NCI-H128 (cell line): ENCODE measurements around the gene OVCA2.

Experiments
- DNase-seq: peaks from one replicate; lab custom pipeline; 2025; ENCODE audit not compliant: unreplicated experiment; lab: John Stamatoyannopoulos, UW

Gene OVCA2

GRCh38 chr17:2030779-2031163 lies 11.1 kb upstream of the OVCA2 start:
- DNase-seq, result no peak

GRCh38 chr17:2033153-2033552 lies 8.7 kb upstream of the OVCA2 start:
- DNase-seq, result no peak

- DNase-seq, result no peak
Measured at GRCh38 chr17:2034157-2034556, 7.7 kb upstream of the OVCA2 start.

GRCh38 chr17:2034806-2035540 lies 6.8 kb upstream of the OVCA2 start:
- no peak for DNase-seq

GRCh38 chr17:2035541-2036488 lies 6.0 kb upstream of the OVCA2 start:
- no peak for DNase-seq

- no peak for DNase-seq
Measured at GRCh38 chr17:2037155-2037554, 4.7 kb upstream of the OVCA2 start.

- DNase-seq, result no peak
Measured at GRCh38 chr17:2040219-2040827, 1.5 kb upstream of the OVCA2 start.

- DNase-seq, result no peak
Measured at GRCh38 chr17:2040942-2041560, 771 bp upstream of the OVCA2 start.

GRCh38 chr17:2042390-2042847 lies 597 bp downstream of the OVCA2 start:
- DNase-seq, result no peak

GRCh38 chr17:2042933-2043332 lies 1.1 kb downstream of the OVCA2 start:
- no peak for DNase-seq

- no peak for DNase-seq
Measured at GRCh38 chr17:2043785-2044184, 2.0 kb downstream of the OVCA2 start.

GRCh38 chr17:2044263-2044894 lies 2.6 kb downstream of the OVCA2 start:
- no peak for DNase-seq

GRCh38 chr17:2047590-2047989 lies 5.8 kb downstream of the OVCA2 start:
- no peak for DNase-seq

GRCh38 chr17:2048805-2049204 lies 7.0 kb downstream of the OVCA2 start:
- no peak for DNase-seq

- peak; percentile 26 for DNase-seq
Measured at GRCh38 chr17:2049333-2050299, 7.8 kb downstream of the OVCA2 start.

- peak; percentile 16 for DNase-seq
Measured at GRCh38 chr17:2050300-2051060, 8.7 kb downstream of the OVCA2 start.

- no peak for DNase-seq
Measured at GRCh38 chr17:2051061-2051932, 9.5 kb downstream of the OVCA2 start.
